ENCODE measurements around the gene SLC25A34. TPM values are rescaled to one million over a fixed set of nuclear protein-coding genes. Genes with fewer than 3 reads are reported as not detected.

SLC25A34 gene
- total RNA-seq, 2 experiments from 2014 or later = 1.9 to 2.8 TPM

- POLR2A ChIA-PET = interaction anchor here (0.9 kb wide), 1 partner anchor 165 kb away, joined by 3 read pairs; the partner anchor contains the start of gene DNAJC16
- no peak overlapping the region for H3K4me3 ChIP-seq (ENCODE audit: low read length)
Observed at GRCh38 chr1:15691434-15692032, 44.5 kb upstream of the SLC25A34 start.

GRCh38 chr1:15692121-15692682, 43.9 kb upstream of the SLC25A34 start:
- Histone ChIP-seq H3K36me3 (ENCODE audit: insufficient read depth, low read length) (peaks cover 8% of the 10 kb centered on the region), H3K4me1 (ENCODE audit: insufficient read depth, low read length) (peaks cover 18% of the 10 kb centered on the region), H3K27ac (ENCODE audit: low read depth in 1 of 2, low read length in 2 of 2) (no peak overlapping the region), H3K4me3 (ENCODE audit: low read length) (no peak overlapping the region), H3K9me3 (ENCODE audit: control insufficient read depth in 1 of 2, insufficient read depth in 1 of 2, low read length in 2 of 2) (no peaks in the 10 kb centered on the region), H3K27me3 (ENCODE audit: control insufficient read depth in 1 of 2, insufficient read depth in 2 of 2, low read length in 2 of 2) (no peaks in the 10 kb centered on the region)
- no peak overlapping the region for H3K4me3 Mint-ChIP-seq
- peaks cover 17% of the 10 kb centered on the region for H3K36me3 Mint-ChIP-seq (ENCODE audit: low read depth)
- no peak for ATAC-seq (ENCODE audit: poor library complexity)
- H3K9me3 Mint-ChIP-seq = no peaks in the 10 kb centered on the region
- intact Hi-C loops (cut with DNase I, micrococcal nuclease) = no loop called here
- peak overlapping the region; percentile 74 for H3K27ac Mint-ChIP-seq
- TF ChIP-seq CTCF (IDR thresholded peaks at IDR 0.05) = no peak
- H3K27me3 Mint-ChIP-seq = no peaks in the 10 kb centered on the region
- CTCF ChIA-PET = no interaction called here
- H3K4me1 Mint-ChIP-seq (ENCODE audit: low read depth) = peaks cover 48% of the 10 kb centered on the region
- POLR2A ChIA-PET = interaction anchor here (0.9 kb wide), 1 partner anchor 165 kb away, joined by 3 read pairs; the partner anchor contains the start of gene DNAJC16
- DNase-seq = no peak

More at GRCh38 chr1:15691434-15692032, 44.5 kb upstream of the SLC25A34 start:
- no peak overlapping the region for H3K27ac ChIP-seq (ENCODE audit: low read depth in 1 of 2, low read length in 2 of 2)
- intact Hi-C loops (cut with DNase I, micrococcal nuclease) = no loop called here
- Mint-ChIP-seq H3K27ac (peak overlapping the region; percentile 74), H3K4me1 (ENCODE audit: low read depth) (peaks cover 41% of the 10 kb centered on the region), H3K9me3 (no peaks in the 10 kb centered on the region), H3K27me3 (no peaks in the 10 kb centered on the region), H3K36me3 (ENCODE audit: low read depth) (peaks cover 17% of the 10 kb centered on the region), H3K4me3 (no peak overlapping the region)
- H3K27me3 ChIP-seq (ENCODE audit: control insufficient read depth in 1 of 2, insufficient read depth in 2 of 2, low read length in 2 of 2) = no peaks in the 10 kb centered on the region
- no peak for TF ChIP-seq CTCF (IDR thresholded peaks at IDR 0.05)
- peaks cover 12% of the 10 kb centered on the region for H3K4me1 ChIP-seq (ENCODE audit: insufficient read depth, low read length)
- peaks cover 8% of the 10 kb centered on the region for H3K36me3 ChIP-seq (ENCODE audit: insufficient read depth, low read length)
- no peak for DNase-seq
- CTCF ChIA-PET = no interaction called here
- ATAC-seq (ENCODE audit: poor library complexity) = no peak
- H3K9me3 ChIP-seq (ENCODE audit: control insufficient read depth in 1 of 2, insufficient read depth in 1 of 2, low read length in 2 of 2) = no peaks in the 10 kb centered on the region

- Mint-ChIP-seq H3K27ac (no peak overlapping the region), H3K9me3 (no peaks in the 10 kb centered on the region), H3K4me3 (no peak overlapping the region), H3K27me3 (no peaks in the 10 kb centered on the region), H3K4me1 (ENCODE audit: low read depth) (peaks cover 50% of the 10 kb centered on the region), H3K36me3 (ENCODE audit: low read depth) (peaks cover 8% of the 10 kb centered on the region)
- intact Hi-C loops (cut with DNase I, micrococcal nuclease) = no loop called here
- Histone ChIP-seq H3K4me3 (ENCODE audit: low read length) (no peak overlapping the region), H3K4me1 (ENCODE audit: insufficient read depth, low read length) (peaks cover 26% of the 10 kb centered on the region), H3K27me3 (ENCODE audit: control insufficient read depth in 1 of 2, insufficient read depth in 2 of 2, low read length in 2 of 2) (no peaks in the 10 kb centered on the region), H3K36me3 (ENCODE audit: insufficient read depth, low read length) (peaks cover 8% of the 10 kb centered on the region), H3K27ac (ENCODE audit: low read depth in 1 of 2, low read length in 2 of 2) (no peak overlapping the region), H3K9me3 (ENCODE audit: control insufficient read depth in 1 of 2, insufficient read depth in 1 of 2, low read length in 2 of 2) (no peaks in the 10 kb centered on the region)
- ChIA-PET CTCF (no interaction called here), POLR2A (interaction anchor here (1.4 kb wide), 1 partner anchor 8 kb away, joined by 5 read pairs; no protein-coding TSS in a partner anchor)
- TF ChIP-seq CTCF (IDR thresholded peaks at IDR 0.05) = no peak
- ATAC-seq (ENCODE audit: poor library complexity) = no peak
- no peak for DNase-seq
Observed at GRCh38 chr1:15693371-15693770, 42.7 kb upstream of the SLC25A34 start.

Measured in CD4-positive, alpha-beta T cell (primary cell).